ENCODE data around the gene MT1G.

The MT1G gene

GRCh38 chr16:56662357-56663354 is 5.2 kb downstream of the MT1G start:
- DNase-seq = peak in 1 of 3 experiments; percentile 4

- DNase-seq = peak in 2 of 3 experiments; percentile 19 to 25
These were observed 9.5 kb downstream of the MT1G start for GRCh38 chr16:56658327-56658875.

GRCh38 chr16:56657555-56658326 is 10.1 kb downstream of the MT1G start, which contains the start of gene MT1F:
Gene MT1F, plus strand, starts transcription at chr16:56657959. Its CDS starts 100 bp downstream, at chr16:56658059.
- peak in 2 of 3 experiments; percentile 21 to 57 for DNase-seq

GRCh38 chr16:56653218-56653617 is 14.6 kb downstream of the MT1G start:
- no peak for DNase-seq

GRCh38 chr16:56652600-56652999 is 15.3 kb downstream of the MT1G start:
- DNase-seq = no peak

- no peak for DNase-seq
These were observed 16.3 kb downstream of the MT1G start, which contains the start of gene MT1B for GRCh38 chr16:56651586-56651985. Gene MT1B, plus strand, starts transcription at chr16:56651886. Its CDS starts 68 bp downstream, at chr16:56651954.

- peak in 1 of 3 experiments; percentile 30 for DNase-seq
These were observed 18.0 kb downstream of the MT1G start for GRCh38 chr16:56649820-56650219.

GRCh38 chr16:56649271-56649670 is 18.6 kb downstream of the MT1G start:
- DNase-seq = no peak

GRCh38 chr16:56647641-56648431 is 20.0 kb downstream of the MT1G start:
- DNase-seq = no peak

GRCh38 chr16:56645838-56646237 is 22.0 kb downstream of the MT1G start:
- no peak for DNase-seq

GRCh38 chr16:56645311-56645710 is 22.6 kb downstream of the MT1G start:
- no peak for DNase-seq

GRCh38 chr16:56643833-56644232 is 24.0 kb downstream of the MT1G start:
- DNase-seq = no peak

GRCh38 chr16:56643080-56643778 is 24.6 kb downstream of the MT1G start:
- DNase-seq = no peak

GRCh38 chr16:56641166-56641565 is 26.7 kb downstream of the MT1G start:
- DNase-seq = no peak

- DNase-seq = no peak
These were observed 27.8 kb downstream of the MT1G start for GRCh38 chr16:56640076-56640475.

GRCh38 chr16:56639045-56639444 is 28.8 kb downstream of the MT1G start:
- DNase-seq = no peak

- peak in 2 of 3 experiments; percentile 29 to 42 for DNase-seq
These were observed 29.8 kb downstream of the MT1G start, which contains the start of gene MT1A for GRCh38 chr16:56637814-56638750. Gene MT1A, plus strand, starts transcription at chr16:56638666. Its CDS starts 73 bp downstream, at chr16:56638739.

GRCh38 chr16:56636616-56637413 is 31.1 kb downstream of the MT1G start:
- no peak for DNase-seq

- DNase-seq = no peak
These were observed 32.4 kb downstream of the MT1G start for GRCh38 chr16:56635441-56635967.
